Kidney capillary endothelial cell (primary cell): ENCODE results near the gene ASL.
"Not testable (repeated sequence)": the region's sequence is repeated elsewhere in the genome, so short reads cannot be mapped to it uniquely, and the experiment has no call there.

Experiments used
- DNase-seq: peaks from one replicate; pipeline ENCODE4 v3.0.0-alpha.2; 2018; ENCODE audit warnings: low spot score

The ASL gene

DNA sequence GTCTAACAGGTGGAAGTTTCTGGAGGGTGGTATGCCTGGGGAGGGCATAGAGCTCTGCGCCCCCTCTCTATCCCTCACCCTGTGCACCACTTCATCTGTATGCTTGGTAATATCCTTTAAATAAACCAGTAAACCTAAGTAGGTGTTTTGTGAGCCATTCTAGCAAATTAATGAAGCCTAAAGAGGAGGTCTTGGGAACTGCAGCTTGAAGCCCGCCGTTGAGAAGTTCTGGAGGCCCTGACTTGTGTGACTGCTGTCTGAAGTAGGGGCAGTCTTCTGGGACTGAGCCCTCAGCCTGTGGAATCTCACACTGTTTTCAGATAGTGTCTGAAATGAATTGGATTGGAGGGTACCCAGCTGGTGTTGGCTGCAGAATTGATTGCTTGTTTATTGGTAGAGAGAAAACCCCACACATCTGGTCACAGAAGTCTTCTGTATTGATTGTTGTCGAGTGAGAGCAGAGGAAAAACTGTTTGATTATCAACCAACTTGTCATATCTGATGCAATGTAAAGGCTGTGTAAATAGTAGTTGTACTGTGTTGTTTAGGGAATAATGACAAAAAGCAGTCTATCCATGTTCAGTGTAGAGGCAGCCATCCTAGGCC, 43.7 kb downstream of the ASL start:
- DNase-seq, result no peak

DNA sequence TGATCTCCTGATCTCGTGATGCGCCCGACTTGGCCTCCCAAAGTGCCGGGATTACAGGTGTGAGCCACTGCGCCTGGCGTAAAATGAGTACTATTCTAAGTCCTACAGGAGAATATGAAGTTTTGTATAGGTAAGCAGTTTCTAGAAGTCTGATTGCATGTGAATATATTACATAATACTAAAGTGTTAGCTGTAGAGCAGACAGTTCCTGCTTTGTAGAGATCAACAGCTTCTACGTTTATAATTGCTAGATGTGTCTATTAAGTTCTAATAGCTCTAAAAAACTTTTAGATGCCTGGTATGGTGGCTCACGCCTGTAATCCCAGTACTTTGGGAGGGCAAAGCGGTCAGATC, 47.5 kb downstream of the ASL start:
- DNase-seq, result no peak

DNA sequence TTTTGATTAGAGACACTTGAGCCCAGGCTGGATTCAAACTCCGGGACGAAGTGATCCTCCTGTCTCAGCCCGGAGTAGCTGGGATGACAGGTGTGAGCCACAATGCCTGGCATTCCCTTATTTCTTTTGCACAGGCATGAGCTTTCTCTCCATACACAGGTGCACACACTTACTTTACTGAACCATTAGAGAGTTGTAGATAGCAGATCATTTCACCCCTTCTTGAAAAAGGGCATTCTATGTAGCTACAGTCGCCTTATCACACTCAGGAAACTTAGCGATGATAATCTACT, 48.9 kb downstream of the ASL start:
- not testable (repeated sequence) for DNase-seq

- no peak for DNase-seq
Measured at GRCh38 chr7:66125052-66125694, 49.6 kb downstream of the ASL start.

GRCh38 chr7:66125781-66126352, 50.2 kb downstream of the ASL start:
- DNase-seq, result not testable (repeated sequence)

- DNase-seq, result not testable (repeated sequence)
Measured at GRCh38 chr7:66127172-66127571, 51.6 kb downstream of the ASL start.

GRCh38 chr7:66138994-66139752, 63.6 kb downstream of the ASL start:
- DNase-seq, result no peak

DNA sequence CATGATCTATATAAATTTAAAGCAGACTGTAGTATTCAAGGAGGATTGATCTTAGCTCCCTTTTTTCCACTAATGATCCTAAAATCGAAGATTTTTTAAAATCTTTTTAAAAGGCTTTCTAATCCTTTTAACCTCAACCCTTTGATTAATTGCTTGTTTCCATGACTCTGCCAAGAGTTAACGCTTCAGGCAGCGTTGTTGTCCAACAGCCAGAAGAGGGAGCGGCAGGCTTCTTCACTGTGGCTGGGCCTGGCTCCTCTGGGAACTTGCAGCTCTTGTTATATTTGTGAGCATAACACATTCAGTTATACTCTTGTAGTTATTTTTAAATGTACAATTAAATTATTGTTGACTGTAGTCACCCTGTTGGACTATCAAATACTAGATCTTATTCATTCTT, 65.3 kb downstream of the ASL start:
- DNase-seq, result peak; percentile 23

GRCh38 chr7:66142334-66142733, 66.7 kb downstream of the ASL start:
- DNase-seq, result no peak

- DNase-seq, result no peak
Measured at GRCh38 chr7:66142996-66143395, 67.4 kb downstream of the ASL start.
